Cardiac muscle cell (in vitro differentiated cells and primary cell): ENCODE data around the gene GUCY2F. TPM values are rescaled to one million over a fixed set of nuclear protein-coding genes. Genes with fewer than 3 reads are reported as not detected.

Experiments used
- DNase-seq, 2 donors: peaks; one replicate each; pipeline versions ENCODE4 v3.0.0 to v3.0.0-alpha.2; 2010 to 2017; ENCODE audit warnings: low read depth in 1 of 2, low spot score in 1 of 2
- H3K27ac ChIP-seq: fragments of 200-600 bp; sonication (generic); 2 replicates; pipeline ENCODE4 v1.5.1; 2016
- H3K27me3 ChIP-seq: fragments of 200-600 bp; sonication (generic); 2 replicates; pipeline ENCODE4 v1.6.0; 2016; ENCODE audit warnings: control low read depth
- H3K36me3 ChIP-seq: fragments of 200-600 bp; sonication (generic); 2 replicates; pipeline ENCODE4 v1.5.1; 2016; ENCODE audit warnings: control low read depth
- H3K4me1 ChIP-seq: fragments of 200-600 bp; sonication (generic); 2 replicates; pipeline ENCODE4 v1.8.1; 2017; ENCODE audit warnings: low read depth, mild to moderate bottlenecking, mixed run types
- H3K4me3 ChIP-seq: fragments of 200-600 bp; sonication (generic); 2 replicates; pipeline ENCODE4 v1.5.1; 2016; ENCODE audit warnings: mild to moderate bottlenecking
- H3K9me3 ChIP-seq: fragments of 200-600 bp; sonication (generic); 2 replicates; pipeline ENCODE4 v1.5.1; 2017; ENCODE audit warnings: low read depth, mild to moderate bottlenecking, control low read depth
- CTCF ChIP-seq: IDR thresholded peaks from 2 replicates; pipeline ENCODE4 v1.5.1; 2012; ENCODE audit warnings: low read depth, mild to moderate bottlenecking, low read length
- polyA plus RNA-seq: library from polyadenylated mRNA; unstranded; fragments of >200 nt; fragmentation: Nextera tagmentation; extraction: Ambion mirVana; gene quantifications from 2 replicates; pipeline ENCODE4 v1.2.1, GENCODE V29; 2016
- total RNA-seq: library from RNA; depleted of rRNA; stranded (reverse); fragments of >200 nt; gene quantifications from 2 replicates; pipeline ENCODE4 v1.2.3, GENCODE V29; 2016

The GUCY2F gene
- total and polyA plus RNA-seq, 2 experiments from 2014 or later, result not detected

GRCh38 chrX:109352066-109352588, 129.8 kb downstream of the GUCY2F start:
- Histone ChIP-seq H3K27me3 (no peaks in the 10 kb centered on the region), H3K4me1 (peaks cover 13% of the 10 kb centered on the region), H3K36me3 (no peaks in the 10 kb centered on the region), H3K4me3 (no peak overlapping the region), H3K27ac (no peak overlapping the region), H3K9me3 (no peaks in the 10 kb centered on the region)
- peak in 1 of 2 donors; percentile 78 for DNase-seq
- no peak for TF ChIP-seq CTCF

DNA sequence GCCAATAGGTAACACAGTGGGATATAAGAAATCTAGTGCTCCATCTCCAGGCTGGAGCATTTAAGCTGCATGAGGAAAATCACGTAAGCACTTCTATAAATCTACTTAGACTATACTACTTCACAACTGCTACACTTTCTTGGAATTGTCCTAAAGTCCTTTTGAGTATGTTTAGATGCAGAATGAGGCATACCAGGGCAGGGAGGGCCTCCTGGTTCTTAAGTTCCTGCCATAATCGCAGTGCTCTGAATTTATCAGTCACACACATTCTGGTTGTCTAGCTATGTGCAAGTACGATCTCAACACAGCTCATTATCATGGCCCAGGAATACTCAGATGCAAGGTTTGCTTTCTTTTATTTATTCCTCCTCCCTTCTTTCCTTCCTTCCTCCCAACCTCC, 130.3 kb downstream of the GUCY2F start:
- peaks cover 14% of the 10 kb centered on the region for H3K4me1 ChIP-seq
- TF ChIP-seq CTCF, result no peak
- H3K36me3 ChIP-seq, result no peaks in the 10 kb centered on the region
- H3K27me3 ChIP-seq, result no peaks in the 10 kb centered on the region
- H3K4me3 ChIP-seq, result no peak overlapping the region
- no peak for DNase-seq
- no peaks in the 10 kb centered on the region for H3K9me3 ChIP-seq
- no peak overlapping the region for H3K27ac ChIP-seq

GRCh38 chrX:109350551-109350950, 131.3 kb downstream of the GUCY2F start:
- peaks cover 14% of the 10 kb centered on the region for H3K4me1 ChIP-seq
- H3K27ac ChIP-seq, result no peak overlapping the region
- no peak for TF ChIP-seq CTCF
- DNase-seq, result no peak
- no peaks in the 10 kb centered on the region for H3K27me3 ChIP-seq
- no peaks in the 10 kb centered on the region for H3K9me3 ChIP-seq
- H3K36me3 ChIP-seq, result no peaks in the 10 kb centered on the region
- no peak overlapping the region for H3K4me3 ChIP-seq

DNA sequence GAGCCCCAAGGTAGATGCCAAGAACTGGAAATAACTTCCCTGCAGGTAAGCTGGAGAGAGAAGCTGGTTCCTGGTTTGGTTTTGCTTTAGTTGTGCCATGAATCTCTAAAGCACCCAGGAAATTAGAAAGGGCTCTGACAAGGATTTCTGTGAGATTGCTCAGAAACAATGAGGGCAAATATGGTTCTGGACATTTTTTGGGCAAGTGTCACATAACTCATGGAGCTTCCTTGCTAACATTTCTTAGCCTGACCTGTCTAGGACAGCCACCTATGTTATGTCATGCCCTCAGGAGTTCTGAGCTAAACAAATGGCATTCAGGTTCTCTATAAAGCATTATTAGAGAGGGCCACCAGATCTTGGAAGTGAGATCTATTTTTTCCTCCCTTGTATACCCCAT, 131.8 kb downstream of the GUCY2F start:
- no peak overlapping the region for H3K27ac ChIP-seq

DNA sequence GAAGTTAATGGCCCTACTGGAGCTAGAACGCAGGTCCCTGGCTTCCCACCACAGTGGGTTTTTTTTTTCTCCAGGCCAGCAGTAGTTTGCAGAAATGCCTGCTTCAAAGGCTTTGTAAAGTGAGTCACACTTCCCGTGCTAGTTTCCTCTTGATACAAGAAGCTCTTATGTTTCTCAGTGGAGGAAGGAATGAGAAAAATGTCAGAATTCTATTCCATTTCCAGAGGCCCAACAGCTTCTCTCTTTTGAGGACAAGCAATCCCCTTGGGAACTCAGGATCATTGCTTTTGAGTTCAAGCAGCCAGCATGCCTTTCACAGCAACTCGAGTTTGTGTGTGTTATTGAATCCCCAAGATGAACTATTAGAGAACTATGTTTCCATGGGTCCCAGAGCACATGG, 134.3 kb downstream of the GUCY2F start:
- H3K4me1 ChIP-seq, result peaks cover 14% of the 10 kb centered on the region
- no peaks in the 10 kb centered on the region for H3K9me3 ChIP-seq
- no peak overlapping the region for H3K27ac ChIP-seq
- no peaks in the 10 kb centered on the region for H3K36me3 ChIP-seq
- H3K27me3 ChIP-seq, result no peaks in the 10 kb centered on the region
- TF ChIP-seq CTCF, result no peak
- no peak overlapping the region for H3K4me3 ChIP-seq
- peak in 1 of 2 donors; percentile 86 for DNase-seq

More for the DNA sequence above, 131.8 kb downstream of the GUCY2F start:
- Histone ChIP-seq H3K4me1 (peaks cover 14% of the 10 kb centered on the region), H3K9me3 (no peaks in the 10 kb centered on the region), H3K4me3 (no peak overlapping the region), H3K27me3 (no peaks in the 10 kb centered on the region), H3K36me3 (no peaks in the 10 kb centered on the region)
- TF ChIP-seq CTCF, result no peak
- no peak for DNase-seq
